ENCODE data around the gene GALNT12.
A peak's percentile ranks its signal among the peaks of the same experiment; 100 is the strongest.

DNA sequence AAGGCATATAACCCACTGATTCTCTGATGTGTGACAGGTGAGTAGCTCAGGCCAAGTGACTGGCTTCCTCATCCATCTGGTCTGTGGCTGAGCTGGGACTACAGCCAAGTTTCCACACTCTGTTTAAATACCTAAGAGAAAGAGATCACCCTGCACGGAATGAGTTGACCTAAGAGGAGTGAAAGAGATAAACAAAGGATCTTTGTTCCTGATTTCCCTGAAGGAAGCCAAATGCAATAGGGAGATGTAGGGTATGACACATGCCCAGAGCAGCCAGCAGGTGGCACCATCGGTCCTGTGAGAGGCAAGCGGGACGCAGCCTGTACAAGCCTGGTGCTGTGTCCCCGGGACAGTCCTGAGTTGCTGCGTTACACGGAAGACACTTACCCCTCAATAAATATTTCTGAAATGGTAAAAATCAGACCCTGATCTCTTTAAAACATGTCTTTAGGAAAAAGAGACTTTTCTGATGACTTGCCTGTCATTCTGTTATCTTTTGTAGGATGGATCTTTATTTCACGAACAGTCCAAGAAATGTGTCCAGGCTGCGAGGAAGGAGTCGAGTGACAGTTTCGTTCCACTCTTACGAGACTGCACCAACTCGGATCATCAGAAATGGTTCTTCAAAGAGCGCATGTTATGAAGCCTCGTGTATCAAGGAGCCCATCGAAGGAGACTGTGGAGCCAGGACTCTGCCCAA lies 41.1 kb downstream of the GALNT12 start:
- TF ChIP-seq, protein P1, sequence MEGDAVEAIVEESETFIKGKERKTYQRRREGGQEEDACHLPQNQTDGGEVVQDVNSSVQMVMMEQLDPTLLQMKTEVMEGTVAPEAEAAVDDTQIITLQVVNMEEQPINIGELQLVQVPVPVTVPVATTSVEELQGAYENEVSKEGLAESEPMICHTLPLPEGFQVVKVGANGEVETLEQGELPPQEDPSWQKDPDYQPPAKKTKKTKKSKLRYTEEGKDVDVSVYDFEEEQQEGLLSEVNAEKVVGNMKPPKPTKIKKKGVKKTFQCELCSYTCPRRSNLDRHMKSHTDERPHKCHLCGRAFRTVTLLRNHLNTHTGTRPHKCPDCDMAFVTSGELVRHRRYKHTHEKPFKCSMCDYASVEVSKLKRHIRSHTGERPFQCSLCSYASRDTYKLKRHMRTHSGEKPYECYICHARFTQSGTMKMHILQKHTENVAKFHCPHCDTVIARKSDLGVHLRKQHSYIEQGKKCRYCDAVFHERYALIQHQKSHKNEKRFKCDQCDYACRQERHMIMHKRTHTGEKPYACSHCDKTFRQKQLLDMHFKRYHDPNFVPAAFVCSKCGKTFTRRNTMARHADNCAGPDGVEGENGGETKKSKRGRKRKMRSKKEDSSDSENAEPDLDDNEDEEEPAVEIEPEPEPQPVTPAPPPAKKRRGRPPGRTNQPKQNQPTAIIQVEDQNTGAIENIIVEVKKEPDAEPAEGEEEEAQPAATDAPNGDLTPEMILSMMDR (IDR thresholded peaks at IDR 0.05; ENCODE audit: low read depth, low read length): peak; percentile 91
- TF ChIP-seq EZH2phosphoT487 (IDR thresholded peaks at IDR 0.05; ENCODE audit: low read depth): no peak
